ENCODE data around the gene NTRK2.

DNA sequence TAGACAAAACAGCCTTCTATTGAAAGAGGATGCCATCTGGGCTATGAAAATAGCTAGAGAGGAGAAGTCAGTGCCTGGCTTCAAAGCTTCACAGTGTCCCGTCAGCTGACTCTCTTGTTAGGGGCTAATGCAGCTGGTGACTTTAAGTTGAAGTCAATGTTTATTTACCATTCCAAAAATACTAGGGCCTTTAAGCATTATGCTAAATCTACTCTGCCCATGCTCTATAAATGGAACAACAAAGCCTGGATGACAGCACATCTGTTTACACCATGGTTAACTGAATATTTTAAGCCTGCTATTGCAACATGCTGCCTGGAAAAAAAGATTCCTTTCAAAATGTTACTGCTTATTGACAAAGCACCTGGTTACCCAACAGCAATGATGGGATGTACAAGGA is 309.1 kb downstream of the NTRK2 start:
- TF ChIP-seq, protein P1, sequence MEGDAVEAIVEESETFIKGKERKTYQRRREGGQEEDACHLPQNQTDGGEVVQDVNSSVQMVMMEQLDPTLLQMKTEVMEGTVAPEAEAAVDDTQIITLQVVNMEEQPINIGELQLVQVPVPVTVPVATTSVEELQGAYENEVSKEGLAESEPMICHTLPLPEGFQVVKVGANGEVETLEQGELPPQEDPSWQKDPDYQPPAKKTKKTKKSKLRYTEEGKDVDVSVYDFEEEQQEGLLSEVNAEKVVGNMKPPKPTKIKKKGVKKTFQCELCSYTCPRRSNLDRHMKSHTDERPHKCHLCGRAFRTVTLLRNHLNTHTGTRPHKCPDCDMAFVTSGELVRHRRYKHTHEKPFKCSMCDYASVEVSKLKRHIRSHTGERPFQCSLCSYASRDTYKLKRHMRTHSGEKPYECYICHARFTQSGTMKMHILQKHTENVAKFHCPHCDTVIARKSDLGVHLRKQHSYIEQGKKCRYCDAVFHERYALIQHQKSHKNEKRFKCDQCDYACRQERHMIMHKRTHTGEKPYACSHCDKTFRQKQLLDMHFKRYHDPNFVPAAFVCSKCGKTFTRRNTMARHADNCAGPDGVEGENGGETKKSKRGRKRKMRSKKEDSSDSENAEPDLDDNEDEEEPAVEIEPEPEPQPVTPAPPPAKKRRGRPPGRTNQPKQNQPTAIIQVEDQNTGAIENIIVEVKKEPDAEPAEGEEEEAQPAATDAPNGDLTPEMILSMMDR (conservative IDR thresholded peaks at IDR 0.05; ENCODE audit: low read depth in 2 of 2), result no peak
- TF ChIP-seq POLR2AphosphoS5 (IDR thresholded peaks at IDR 0.05; ENCODE audit: low read depth), result no peak
- no peak for TF ChIP-seq JUNB (IDR thresholded peaks at IDR 0.05; ENCODE audit: unreplicated experiment)
- TF ChIP-seq, protein P2, sequence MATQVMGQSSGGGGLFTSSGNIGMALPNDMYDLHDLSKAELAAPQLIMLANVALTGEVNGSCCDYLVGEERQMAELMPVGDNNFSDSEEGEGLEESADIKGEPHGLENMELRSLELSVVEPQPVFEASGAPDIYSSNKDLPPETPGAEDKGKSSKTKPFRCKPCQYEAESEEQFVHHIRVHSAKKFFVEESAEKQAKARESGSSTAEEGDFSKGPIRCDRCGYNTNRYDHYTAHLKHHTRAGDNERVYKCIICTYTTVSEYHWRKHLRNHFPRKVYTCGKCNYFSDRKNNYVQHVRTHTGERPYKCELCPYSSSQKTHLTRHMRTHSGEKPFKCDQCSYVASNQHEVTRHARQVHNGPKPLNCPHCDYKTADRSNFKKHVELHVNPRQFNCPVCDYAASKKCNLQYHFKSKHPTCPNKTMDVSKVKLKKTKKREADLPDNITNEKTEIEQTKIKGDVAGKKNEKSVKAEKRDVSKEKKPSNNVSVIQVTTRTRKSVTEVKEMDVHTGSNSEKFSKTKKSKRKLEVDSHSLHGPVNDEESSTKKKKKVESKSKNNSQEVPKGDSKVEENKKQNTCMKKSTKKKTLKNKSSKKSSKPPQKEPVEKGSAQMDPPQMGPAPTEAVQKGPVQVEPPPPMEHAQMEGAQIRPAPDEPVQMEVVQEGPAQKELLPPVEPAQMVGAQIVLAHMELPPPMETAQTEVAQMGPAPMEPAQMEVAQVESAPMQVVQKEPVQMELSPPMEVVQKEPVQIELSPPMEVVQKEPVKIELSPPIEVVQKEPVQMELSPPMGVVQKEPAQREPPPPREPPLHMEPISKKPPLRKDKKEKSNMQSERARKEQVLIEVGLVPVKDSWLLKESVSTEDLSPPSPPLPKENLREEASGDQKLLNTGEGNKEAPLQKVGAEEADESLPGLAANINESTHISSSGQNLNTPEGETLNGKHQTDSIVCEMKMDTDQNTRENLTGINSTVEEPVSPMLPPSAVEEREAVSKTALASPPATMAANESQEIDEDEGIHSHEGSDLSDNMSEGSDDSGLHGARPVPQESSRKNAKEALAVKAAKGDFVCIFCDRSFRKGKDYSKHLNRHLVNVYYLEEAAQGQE (IDR thresholded peaks at IDR 0.05; ENCODE audit: unreplicated experiment), result no peak
- no peak for TF ChIP-seq EZH2 (IDR thresholded peaks at IDR 0.05; ENCODE audit: low read depth, unreplicated experiment)
- TF ChIP-seq EZH2phosphoT487 (IDR thresholded peaks at IDR 0.05; ENCODE audit: unreplicated experiment), result no peak

All from GM23338 (cell line).